Hindlimb muscle (tissue), 1 donor: ENCODE data around the gene KCNIP4. TPM values are rescaled to one million over a fixed set of nuclear protein-coding genes. Genes with fewer than 3 reads are reported as not detected.
"Not testable (repeated sequence)": the region's sequence is repeated elsewhere in the genome, so short reads cannot be mapped to it uniquely, and the experiment has no call there.

Experiments
- DNase-seq: peaks from one replicate; pipeline ENCODE4 v3.0.0-alpha.2; 2013
- polyA plus RNA-seq: library from polyadenylated mRNA; unstranded; fragments of 120-200 nt; gene quantifications from one replicate; pipeline ENCODE4 v1.2.1, GENCODE V29; 2013; ENCODE audit not compliant: insufficient read length

KCNIP4 gene
- 1.8 TPM for polyA plus RNA-seq

DNA sequence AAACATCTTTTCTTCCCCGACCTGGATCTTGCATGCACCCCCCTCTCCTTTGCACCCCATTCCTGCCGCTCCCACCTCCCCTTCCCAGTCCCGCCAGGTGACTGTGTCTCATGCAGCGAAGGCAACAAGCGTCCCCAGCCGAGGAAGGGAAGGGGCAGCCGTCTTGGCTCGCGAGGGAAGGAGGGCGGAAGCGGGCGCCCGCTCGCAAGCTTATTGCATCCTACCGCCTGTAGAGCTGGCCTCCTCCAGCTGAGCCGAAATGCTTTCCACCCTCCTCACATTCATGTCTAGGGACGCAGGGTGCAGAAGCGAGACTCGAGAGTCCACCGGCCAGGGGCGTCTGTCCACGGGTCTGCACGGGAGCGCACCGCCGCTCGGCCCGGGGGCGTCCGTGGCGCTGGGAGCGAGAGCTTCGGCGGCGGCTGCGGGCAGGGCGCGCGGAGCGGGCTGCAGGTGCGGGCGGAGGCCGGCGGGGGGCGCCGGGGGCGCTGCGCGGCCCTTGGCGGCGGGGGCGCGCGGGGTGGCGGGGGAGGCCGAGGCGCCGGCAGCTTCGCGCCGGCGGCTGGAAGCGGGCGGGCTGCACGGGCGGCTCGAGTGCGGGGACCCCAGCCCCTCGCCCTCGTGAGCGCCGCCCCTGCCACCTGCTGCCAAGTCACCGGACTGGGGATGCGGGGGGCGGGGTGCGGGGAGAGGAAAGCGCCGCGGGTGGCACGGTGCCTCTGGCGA, at the start of gene KCNIP4:
KCNIP4 (minus strand) TSS at position 426 of the 726 bp plus-strand sequence.
- DNase-seq = no peak

DNA sequence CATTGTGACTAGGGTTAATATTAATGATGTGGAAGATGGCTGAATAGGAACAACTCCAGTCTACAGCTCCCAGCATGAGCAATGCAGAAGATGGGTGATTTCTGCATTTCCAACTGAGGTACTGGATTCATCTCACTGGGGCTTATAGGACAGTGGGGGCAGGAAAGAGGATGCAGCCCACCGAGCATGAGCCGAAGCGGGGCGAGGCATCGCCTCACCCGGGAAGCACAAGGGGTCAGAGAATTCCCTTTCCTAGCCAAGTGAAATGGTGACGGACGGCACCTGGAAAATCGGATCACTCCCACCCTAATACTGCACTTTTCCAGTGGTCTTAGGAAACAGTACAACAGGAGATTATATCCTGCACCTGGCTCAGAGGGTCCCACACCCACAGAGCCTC, 48.0 kb upstream of the KCNIP4 start:
- DNase-seq = not testable (repeated sequence)

DNA sequence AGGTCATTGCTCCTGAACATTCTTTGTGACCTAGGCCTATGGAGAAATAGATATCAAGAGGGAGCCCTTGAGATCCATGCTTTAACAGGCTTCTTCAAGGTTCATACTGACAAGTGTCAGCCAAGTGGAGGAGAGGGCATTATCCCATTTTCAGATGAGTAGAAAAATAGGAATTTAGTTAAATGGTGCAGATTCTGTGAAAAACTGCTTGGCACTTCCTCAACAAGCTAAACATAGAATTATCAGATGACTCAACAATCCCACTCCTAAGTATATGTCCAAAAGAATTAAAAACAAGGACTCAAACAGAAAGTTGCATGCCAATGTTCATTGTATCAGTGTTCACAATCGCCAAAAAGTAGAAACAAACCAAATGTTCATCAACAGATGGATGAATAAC, 43.8 kb upstream of the KCNIP4 start:
- peak; percentile 15 for DNase-seq

DNA sequence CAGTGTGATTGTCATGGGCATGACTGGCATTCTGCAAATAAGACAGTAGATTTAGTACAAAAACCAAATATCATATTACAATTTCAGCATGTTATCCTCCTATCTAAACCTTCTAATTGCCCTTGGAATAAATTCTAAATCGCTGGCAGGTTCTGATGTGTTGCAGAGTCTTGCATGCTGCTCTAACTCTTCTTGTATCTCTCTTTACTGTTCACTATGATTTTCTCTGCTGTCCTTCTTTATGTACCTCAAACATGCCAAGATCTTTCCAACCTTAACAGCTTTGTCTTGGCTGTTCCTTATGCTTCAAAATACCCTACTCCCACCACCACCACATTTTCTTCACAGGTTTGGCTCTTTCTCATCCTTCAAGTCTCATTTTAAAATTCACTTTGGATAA, 43.0 kb upstream of the KCNIP4 start:
- DNase-seq = no peak

DNA sequence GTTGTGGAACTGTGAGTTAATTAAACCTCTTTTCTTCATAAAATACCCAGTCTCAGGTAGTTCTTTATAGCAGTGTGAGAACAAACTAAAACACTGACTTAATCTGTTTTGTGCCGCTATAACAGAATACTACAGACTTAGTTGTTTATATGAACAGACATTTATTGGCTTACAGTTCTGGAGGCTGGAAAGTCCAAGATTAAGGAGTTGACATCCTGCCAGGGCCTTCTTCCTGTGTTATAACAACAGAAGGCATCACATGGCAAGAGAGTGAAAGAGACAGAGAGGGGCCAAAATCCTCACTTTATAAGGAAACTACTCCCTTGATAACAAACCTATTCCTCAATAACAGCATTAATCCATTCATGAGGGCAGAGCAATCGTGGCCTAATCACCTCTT, 42.5 kb upstream of the KCNIP4 start:
- DNase-seq = no peak

DNA sequence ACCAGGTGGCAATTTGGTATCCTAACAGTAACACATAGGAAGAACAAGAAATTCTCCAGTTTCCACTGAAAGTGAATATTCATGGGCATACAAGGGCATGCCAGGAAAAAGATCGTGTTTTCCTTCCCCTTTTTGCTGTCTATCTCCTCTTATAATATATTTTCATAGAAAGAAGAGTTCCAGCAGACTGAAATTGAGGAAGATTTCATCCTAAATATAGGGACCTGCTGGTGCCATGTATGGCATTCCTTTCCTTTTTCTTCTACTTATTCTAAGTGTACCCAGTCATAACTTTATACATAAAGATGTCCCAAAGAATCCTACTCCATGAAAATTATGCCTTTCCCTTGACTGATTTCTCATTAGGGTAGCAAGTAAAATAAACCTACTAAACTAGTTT, 40.8 kb upstream of the KCNIP4 start:
- DNase-seq = no peak

DNA sequence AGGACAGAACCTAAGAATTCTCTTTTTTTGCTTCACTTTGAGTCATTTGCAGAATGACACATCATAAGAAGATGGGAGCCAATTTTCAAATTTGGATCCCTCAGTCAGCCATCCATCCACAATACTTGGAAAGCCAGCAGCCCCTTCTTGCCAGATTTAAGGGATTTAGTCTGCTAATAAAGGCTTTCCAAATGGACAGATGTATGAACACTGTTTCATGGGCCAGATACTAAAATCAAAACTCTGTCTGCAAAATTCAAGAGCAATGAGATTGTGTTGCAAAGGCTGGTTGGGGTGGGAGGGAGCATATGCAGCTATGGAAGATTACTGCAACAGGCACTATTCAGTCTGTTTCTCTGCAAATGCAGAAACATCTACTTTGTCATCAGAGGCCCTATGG, 37.7 kb upstream of the KCNIP4 start:
- DNase-seq = peak; percentile 61

DNA sequence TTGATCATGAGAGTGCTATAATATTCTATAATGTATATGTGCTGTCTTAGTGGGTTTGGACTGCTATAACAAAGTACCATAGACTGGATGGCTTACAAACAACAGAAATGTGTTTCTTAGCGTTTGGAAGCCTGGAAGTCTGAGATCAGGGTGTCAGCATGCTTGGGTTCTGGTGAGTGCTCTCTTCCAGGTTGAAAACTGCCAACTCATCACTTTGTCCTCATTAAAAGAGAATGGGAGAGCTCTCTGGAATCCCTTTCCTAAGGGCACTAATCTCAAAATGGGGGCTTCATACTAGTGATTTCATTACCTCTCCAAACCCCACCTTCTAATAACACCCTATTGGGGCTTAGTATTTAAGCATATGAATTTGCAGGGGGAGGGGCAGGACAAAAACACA, 33.5 kb upstream of the KCNIP4 start:
- no peak for DNase-seq

DNA sequence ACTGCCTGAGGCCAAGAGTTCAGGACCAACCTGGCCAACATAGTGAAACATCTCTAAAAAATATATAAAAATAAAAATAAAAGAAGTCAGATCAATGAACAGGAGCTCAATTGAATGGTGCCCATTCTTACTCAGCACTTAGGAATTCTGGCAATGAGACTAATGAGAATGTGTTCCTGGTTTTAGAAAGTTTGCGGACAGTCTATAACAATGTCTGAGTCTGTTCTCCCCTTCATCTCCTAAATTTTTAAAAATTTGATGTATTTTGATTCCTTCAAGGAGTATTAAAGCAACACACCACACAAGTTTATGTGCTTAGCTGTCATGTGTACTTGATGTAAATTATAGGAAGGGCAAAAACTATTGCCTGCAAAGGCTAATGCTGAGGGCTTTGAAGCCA, 30.6 kb upstream of the KCNIP4 start:
- no peak for DNase-seq

DNA sequence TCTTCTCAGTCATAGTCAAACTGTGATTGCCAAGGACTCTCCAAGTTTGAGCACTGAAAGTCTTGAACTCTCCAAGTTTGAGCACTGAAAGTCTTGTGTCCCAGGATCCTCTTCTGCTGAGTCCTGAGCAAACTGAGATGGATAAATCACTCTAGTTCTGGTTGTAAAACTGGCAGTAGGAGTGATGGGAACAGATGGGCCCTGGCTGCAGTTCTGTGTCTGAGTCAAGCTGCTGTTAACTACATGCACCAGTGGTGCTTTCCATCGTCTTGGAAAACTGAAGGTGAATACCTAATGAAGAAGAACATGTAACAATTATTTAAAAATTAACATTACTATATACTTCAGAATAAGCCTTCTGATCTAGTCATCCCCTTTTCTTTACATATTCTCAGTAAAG, 27.6 kb upstream of the KCNIP4 start:
- DNase-seq = no peak

DNA sequence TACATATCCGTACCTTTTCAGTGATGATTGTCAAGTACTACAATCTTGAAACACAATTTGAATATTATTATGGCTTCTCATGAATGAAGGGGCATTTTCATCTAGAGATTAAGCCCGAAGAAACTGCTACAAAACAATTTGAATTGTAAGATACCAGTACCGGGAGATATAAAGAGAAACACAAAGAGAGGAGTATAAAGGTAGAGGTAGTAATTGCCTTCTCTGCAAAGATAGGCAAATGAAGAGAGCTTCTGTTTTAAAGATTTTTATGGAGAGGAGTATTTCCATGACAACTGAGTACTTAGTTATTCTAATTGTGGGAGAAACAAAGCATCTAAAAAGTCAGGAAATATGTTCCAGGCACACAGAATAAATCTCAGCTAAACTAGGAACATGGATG, 25.3 kb upstream of the KCNIP4 start:
- DNase-seq = no peak

DNA sequence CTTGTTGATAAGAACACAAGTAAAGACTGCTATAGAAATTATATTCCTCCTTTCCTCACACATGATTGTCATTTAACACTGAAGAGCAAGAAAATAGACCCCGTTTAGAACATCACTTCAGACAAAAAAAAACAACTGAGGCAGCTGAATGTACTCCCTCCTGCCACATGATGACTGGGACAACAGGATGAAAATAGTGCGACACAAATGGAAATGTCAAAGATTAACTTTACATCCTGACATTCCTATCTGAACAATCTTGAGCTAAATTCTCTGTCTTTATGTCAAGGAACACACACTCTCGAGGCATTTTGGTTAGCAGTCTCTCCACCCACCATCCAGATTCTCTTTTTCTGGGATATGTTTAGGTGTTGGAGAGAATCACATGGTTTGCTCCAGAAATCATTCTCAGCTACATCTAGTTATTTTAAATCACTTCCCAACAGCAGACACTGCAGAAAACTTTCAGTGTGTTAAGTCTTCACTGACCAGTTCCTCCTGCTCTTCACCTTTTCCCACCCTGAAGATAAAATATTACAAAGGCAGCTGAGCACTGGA, 16.3 kb upstream of the KCNIP4 start:
- no peak for DNase-seq

DNA sequence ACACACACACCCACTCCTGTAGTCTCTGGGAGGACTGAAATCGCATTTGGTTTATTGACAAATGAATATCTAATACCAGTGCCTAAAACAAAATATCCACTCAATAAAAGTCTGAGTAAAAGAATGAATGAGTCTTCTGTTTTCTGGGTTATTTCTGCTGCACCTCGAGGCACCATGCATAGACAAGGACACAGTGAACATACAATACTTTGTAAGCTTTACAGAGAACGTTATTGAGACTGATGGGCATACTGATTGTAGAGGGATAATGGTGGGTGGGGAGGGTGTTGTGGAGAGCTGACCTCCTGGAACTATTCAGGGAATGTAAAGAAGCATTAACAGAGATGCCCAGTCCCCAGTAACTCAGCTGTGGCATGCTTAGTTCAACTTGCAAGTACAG, 14.1 kb upstream of the KCNIP4 start:
- DNase-seq = no peak

DNA sequence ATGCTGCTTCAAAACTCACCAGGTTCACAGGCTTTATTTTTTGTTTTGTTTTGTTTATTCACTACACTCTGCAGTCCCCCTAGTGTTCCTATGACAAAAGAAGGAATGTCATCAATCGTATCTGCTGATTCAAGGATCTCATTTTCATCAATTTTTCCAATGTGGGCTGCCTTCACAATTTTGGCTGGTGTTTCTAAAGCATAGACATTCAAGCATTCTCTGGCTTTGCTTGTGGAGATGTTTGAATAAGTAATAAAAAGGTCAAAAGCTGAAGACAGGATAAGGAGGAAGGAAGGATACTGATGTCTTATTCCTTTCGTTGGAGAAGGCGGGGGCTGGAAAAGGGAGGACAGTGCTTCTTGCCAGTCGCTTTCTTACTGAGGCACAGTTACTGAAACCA, 12.2 kb upstream of the KCNIP4 start:
- no peak for DNase-seq

DNA sequence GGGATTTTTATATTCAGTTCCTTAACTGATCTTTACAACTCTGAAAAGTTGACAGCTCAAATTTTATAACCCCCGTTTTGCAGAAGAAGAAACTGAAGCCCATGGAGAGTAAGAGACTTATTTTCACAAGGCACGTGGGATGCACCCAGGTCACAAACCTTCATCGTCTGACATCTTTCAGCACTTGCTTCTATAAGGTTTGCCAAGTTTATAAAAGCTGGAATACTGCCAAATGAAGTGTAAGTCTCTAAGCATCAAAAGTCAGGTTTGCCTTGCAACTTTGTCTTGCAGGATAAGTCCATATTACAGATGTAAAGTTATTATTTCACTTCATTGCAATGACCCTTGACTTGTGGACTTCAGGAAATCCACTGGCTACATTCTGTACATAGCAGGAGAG, 6.3 kb upstream of the KCNIP4 start:
- no peak for DNase-seq

DNA sequence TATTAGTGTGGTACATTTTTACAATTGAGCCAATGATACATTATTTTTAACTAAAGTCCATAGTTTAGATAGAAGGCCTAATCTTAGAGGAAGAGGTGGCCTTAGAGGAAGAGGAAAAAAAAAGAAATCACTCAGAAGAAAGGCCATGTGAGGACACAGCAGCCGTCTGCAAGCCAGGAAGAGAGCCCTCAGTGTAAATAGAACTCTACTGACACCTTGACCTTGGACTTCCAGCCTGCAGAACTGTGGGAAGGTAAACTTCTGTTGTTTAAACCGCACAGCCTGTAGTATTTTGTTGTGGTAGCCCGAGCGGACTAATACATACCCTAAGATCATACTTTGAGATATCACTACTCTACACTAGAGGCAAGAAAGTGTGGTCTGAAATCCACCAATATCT, 5.1 kb upstream of the KCNIP4 start:
- no peak for DNase-seq

DNA sequence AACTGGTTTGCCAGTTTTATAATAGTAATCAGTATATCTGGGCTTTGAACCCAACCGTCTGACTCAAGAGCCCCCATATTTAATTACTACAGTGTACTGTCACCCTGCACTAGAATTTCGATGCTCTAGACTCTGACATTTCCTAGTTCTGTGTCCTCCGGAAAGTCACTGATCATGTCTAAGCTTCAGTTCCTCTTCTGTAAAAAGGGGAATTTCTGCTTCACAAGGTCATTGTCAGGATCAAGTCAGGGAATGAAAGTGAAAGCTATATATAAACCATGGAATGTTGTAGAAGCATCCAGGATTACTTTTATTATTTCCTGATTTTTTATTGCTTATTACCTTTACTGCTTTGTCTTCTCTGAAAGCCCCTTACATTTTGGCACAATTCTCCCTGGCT, 4.0 kb upstream of the KCNIP4 start:
- no peak for DNase-seq

DNA sequence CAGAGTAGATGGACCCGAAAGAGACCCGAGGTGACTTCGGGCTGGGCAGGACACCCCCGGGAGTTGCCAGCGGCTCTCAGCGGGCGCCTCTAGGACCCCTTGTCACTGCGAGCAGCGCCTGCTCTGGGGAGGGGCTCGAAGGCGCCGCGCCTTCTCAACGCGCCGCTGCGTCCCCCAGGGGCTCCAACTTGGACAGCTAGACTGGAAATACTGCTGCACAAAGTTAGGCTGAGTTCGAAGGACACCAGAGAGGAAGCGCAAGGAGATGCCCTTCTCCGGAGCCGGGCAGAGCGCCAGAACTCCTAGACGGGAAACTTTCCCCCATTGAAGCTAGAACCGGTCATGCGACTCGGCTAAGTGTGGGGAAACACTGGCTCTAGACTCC, 493 bp upstream of the KCNIP4 start:
- no peak for DNase-seq

DNA sequence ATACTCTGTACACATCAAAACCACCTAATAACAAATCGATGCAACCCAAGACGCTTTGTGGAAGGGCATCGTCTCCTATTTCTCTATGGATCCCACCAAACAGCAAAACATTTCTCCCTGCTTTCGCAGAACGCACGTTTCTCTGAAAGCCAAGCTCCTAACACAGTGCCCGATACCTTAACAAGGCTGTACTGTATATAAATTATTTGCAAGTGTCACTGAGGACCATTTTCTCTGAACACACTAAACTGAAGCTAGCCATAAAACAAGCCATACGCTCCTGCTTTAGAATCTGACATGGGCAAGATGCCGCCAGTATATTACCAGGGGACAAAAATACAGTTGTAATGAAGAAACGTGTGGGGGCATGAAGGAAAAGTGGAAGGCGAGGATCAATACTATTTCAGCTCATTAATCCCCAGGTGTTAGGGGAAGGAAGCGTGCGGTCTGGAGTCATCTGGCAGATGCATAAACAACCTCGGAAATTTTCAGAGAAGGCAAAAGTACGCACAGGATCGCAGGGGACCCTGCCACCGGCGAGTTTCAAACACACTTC, 703 bp downstream of the KCNIP4 start:
- no peak for DNase-seq

DNA sequence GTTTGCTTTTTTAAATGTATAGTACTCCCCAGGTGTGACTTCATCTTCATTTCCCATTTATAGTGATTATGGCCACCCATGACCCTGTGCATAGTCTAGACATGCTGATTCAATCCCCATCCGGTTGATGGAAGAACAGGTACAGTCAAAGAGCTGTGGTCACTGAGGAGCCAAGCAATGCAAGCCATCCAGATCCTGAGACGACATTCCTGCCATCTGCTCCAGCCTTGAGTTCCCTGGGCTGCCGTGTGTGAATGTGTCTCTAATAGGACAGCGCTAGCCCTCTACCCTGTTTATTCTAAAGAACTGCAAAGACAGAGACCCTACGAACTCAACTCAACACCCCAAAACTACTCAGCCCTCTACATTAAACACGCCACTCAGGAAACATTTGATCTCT, 1.7 kb downstream of the KCNIP4 start:
- no peak for DNase-seq

DNA sequence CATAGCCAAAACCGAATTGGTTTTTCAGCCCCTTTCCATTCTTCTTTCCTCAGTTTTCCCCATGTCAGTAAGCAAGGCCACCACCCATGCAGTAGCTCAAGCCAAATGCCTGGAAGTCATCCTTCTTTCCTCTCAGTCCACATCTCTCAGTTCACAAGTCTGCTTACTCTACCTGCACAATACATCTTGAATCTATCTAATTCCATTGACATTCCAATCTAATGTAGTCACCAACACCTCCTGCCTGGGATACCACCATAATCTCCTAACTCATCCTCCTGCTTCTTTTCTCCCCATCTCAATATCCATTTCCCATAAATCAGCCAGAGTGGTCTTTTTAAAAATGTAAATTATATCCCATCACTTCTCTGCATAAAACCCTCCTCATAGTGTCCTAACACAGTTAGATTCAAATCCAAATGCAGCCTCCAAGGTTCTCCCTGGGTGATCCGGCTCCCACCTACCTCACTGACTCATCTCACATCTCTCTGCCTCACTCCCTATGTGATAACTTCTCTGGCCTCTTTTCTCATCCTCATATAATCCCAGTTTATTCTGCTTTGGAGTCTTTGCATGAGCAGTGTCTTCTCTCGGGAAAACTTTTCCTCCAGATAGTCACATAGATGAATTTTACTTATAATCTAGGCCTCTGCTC, 26.9 kb downstream of the KCNIP4 start:
- no peak for DNase-seq

DNA sequence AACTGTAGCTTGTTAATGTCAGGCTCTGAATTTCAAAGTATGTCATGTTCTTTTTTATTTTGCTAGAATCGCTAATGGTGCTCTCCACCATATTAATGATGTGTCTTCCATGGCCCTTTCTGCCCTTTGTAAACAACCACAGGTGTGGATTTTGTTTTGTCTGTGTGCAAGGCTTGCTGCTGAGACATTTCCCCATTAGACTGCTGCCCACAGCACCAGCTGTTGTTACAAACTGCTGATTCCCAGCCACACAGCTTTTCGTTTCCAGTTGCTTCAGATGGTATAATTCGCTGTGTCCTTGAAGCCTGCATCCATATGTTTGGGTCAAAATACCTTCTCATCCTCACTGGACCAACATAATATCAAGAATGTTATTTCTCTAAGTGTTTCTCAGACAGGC, 32.8 kb downstream of the KCNIP4 start:
- no peak for DNase-seq

DNA sequence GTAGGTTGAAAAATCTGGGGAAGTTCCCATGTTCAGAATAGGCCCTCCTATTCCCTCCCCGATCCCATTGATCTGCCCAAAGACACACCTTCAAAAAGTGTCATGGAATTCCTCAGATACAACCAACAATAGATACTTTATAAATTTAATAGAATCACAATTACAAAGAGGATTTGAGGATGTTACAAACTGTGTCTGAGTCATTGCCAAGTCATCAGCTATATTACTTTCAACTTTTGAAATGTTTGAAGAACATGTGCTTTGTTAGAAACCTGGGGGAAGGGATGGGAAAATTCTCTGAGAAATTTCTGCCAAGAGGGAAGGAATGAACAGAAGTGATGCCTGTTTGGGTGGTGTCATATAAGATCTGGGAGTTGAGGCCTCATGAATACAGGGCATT, 46.7 kb downstream of the KCNIP4 start:
- DNase-seq = no peak

DNA sequence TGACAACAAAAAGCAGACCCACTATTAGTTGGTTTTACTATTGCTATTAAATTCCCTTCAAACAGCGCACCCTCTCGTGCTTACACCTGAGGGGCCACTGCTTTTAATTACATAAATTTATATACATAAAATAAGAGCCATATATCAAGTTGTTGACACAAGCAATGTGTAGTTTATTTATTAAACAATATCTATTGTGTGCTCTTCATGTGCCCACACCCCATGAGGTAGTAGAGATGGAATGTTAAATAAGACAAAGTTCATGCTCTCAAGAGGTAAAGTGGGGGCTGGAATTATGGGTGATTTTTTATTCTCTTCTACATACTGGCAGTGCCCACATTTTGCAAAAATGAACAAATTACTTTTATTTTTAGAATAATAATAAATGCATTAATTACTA, 47.3 kb downstream of the KCNIP4 start:
- DNase-seq = no peak
